ENCODE data around the gene NFKBIZ. TPM values are rescaled to one million over a fixed set of nuclear protein-coding genes. Genes with fewer than 3 reads are reported as not detected.

The NFKBIZ gene
- total and polyA plus RNA-seq, 11 donors: 5.6 to 44.8 (median 9.9) TPM

DNA sequence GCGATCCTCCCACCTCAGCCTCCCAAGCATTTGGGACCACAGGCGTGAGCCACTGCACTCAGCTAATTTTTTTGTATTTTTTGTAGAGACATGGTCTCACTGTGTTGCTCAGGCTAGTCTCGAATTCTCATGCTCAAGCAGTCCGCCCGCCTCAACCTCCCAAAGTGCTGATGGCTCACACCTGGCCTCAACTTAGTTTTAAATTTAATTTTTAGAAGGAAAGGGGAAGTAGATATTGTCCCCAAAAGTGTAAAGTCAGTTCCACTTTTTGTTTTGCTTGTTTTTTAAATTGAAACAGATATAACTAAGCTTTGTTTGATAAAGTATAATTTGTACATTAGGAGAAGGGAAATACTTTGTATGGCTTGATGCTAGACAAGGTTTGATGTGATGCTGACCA is 31.3 kb upstream of the NFKBIZ start:
- no peak for ATAC-seq
- H3K4me1 ChIP-seq: peaks cover 0 to 28% (median 10%) of the 10 kb centered on the region in 12 donors
- peak overlapping the region in 1 of 12 donors; percentile 15 for H3K27ac ChIP-seq
- DNase-seq: no peak
- H3K36me3 ChIP-seq: peaks cover 0 to 61% (median 29%) of the 10 kb centered on the region in 9 donors
- H3K4me3 ChIP-seq: no peak overlapping the region
- TF ChIP-seq POLR2A (IDR thresholded peaks at IDR 0.05): no peak
- TF ChIP-seq, protein P1, sequence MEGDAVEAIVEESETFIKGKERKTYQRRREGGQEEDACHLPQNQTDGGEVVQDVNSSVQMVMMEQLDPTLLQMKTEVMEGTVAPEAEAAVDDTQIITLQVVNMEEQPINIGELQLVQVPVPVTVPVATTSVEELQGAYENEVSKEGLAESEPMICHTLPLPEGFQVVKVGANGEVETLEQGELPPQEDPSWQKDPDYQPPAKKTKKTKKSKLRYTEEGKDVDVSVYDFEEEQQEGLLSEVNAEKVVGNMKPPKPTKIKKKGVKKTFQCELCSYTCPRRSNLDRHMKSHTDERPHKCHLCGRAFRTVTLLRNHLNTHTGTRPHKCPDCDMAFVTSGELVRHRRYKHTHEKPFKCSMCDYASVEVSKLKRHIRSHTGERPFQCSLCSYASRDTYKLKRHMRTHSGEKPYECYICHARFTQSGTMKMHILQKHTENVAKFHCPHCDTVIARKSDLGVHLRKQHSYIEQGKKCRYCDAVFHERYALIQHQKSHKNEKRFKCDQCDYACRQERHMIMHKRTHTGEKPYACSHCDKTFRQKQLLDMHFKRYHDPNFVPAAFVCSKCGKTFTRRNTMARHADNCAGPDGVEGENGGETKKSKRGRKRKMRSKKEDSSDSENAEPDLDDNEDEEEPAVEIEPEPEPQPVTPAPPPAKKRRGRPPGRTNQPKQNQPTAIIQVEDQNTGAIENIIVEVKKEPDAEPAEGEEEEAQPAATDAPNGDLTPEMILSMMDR (IDR thresholded peaks at IDR 0.05): no peak
- H3K9me3 ChIP-seq: no peaks in the 10 kb centered on the region
- intact Hi-C loops (cut with DNase I): loop anchor here in 2 of 10 donors (5.0 to 10.0 kb wide), 2 partner anchors 34 to 47 kb away; no protein-coding TSS in a partner anchor
- H3K27me3 ChIP-seq: no peaks in the 10 kb centered on the region
- WGBS, 4 donors: 95 to 99% (median 96%) methylated on average over 5 of the region's 5 CpGs

DNA sequence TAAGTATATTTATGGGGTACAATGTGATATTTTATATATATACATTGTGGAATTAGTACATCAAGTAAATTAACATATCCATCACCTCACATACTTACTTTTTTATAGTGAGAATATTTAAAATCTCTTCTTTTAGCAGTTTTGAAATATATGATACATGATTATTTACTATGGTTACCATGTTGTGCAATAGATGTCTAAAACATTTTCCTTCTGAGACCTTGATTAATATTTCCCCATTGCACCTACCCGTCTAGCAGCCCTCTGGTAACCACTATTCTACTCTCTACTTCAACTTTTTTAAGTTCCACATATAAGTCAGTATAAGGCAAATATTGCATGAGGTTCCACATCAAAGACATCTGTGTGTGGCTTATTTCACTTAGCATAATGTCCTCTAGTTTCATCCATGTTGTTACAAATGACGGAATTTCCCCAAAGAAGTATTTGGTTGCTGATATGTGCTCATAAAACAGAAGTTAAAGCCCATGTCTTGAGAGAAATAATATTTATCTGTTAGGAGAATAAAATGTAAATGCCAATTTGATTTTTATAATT is 29.6 kb upstream of the NFKBIZ start:
- intact Hi-C loops (cut with DNase I): loop anchor here in 4 of 10 donors (5.0 to 10.0 kb wide), 4 partner anchors 33 to 915 kb away; no protein-coding TSS in a partner anchor
- 89 to 93% (median 91%) methylated on average over 2 of the region's 2 CpGs for WGBS, 4 donors
- TF ChIP-seq, protein P1 (IDR thresholded peaks at IDR 0.05): no peak
- no peak for TF ChIP-seq POLR2A (IDR thresholded peaks at IDR 0.05)

DNA sequence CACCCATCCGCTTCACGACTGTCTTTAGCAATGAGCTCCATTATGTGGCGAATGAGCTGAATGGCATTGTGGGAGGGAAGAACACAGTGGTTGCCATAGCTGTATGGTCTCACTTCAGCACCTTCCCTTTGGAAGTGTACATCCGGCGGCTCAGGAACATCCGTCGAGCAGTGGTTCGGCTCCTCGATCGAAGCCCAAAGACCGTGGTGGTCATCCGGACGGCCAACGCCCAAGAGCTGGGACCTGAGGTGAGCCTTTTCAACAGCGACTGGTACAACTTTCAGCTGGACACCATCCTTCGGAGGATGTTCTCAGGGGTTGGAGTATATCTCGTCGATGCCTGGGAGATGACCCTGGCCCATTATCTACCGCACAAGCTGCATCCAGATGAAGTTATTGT is 27.8 kb upstream of the NFKBIZ start:
- intact Hi-C loops (cut with DNase I): loop anchor here in 2 of 10 donors (10.0 kb wide), 2 partner anchors 123 to 913 kb away; no protein-coding TSS in a partner anchor
- H3K27me3 ChIP-seq: no peaks in the 10 kb centered on the region
- H3K4me1 ChIP-seq: peaks cover 0 to 19% (median 7%) of the 10 kb centered on the region in 12 donors
- H3K9me3 ChIP-seq: no peaks in the 10 kb centered on the region
- TF ChIP-seq POLR2A (IDR thresholded peaks at IDR 0.05): no peak
- TF ChIP-seq, protein P1 (IDR thresholded peaks at IDR 0.05): no peak
- H3K4me3 ChIP-seq: no peak overlapping the region
- peaks cover 0 to 67% (median 29%) of the 10 kb centered on the region in 9 donors for H3K36me3 ChIP-seq
- DNase-seq: peak in 1 of 5 donors; percentile 34
- 98 to 99% (median 98%) methylated on average over 19 of the region's 19 CpGs for WGBS, 4 donors
- ATAC-seq: no peak
- no peak overlapping the region for H3K27ac ChIP-seq

More for the DNA sequence above, 29.6 kb upstream of the NFKBIZ start:
- DNase-seq (no peak), ATAC-seq (no peak)
- Histone ChIP-seq H3K4me1 (peaks cover 0 to 17% (median 1%) of the 10 kb centered on the region in 12 donors), H3K27me3 (no peaks in the 10 kb centered on the region), H3K36me3 (peaks cover 0 to 67% (median 29%) of the 10 kb centered on the region in 9 donors), H3K4me3 (no peak overlapping the region), H3K9me3 (no peaks in the 10 kb centered on the region), H3K27ac (no peak overlapping the region)

DNA sequence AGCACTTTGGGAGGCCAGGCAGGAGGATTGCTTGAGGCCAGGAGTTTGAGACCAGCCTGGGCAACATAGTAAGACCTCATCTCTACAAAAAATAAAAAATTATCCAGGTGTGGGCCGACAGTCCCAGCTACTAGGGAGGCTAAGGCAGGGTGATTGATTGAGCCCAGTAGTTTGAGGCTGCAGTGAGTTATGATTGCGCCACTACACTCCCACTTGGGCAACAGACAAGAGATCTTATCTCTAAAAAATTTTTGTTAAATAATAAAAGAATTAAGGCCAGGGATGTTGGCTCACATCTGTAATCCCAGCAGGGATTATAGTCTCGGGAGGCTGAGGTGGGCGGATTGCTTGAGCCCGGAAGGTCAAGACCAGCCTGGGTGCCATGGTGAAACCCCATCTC is 25.8 kb upstream of the NFKBIZ start:
- Histone ChIP-seq H3K9me3 (no peaks in the 10 kb centered on the region), H3K27me3 (no peaks in the 10 kb centered on the region), H3K4me1 (peaks cover 0 to 23% (median 18%) of the 10 kb centered on the region in 12 donors), H3K27ac (no peak overlapping the region), H3K4me3 (no peak overlapping the region), H3K36me3 (peaks cover 0 to 47% (median 16%) of the 10 kb centered on the region in 9 donors)
- no peak for DNase-seq
- 87 to 91% (median 89%) methylated on average over 5 of the region's 5 CpGs for WGBS, 4 donors
- ATAC-seq: no peak
- intact Hi-C loops (cut with DNase I): loop anchor here in 2 of 10 donors (10.0 kb wide), 2 partner anchors 121 to 911 kb away; no protein-coding TSS in a partner anchor
- no peak for TF ChIP-seq POLR2A (IDR thresholded peaks at IDR 0.05)
- TF ChIP-seq, protein P1 (IDR thresholded peaks at IDR 0.05): no peak
